ENCODE measurements around the gene APOC1.
"Not testable (repeated sequence)": the region's sequence is repeated elsewhere in the genome, so short reads cannot be mapped to it uniquely, and the experiment has no call there.

The APOC1 gene

GRCh38 chr19:44890366-44891015 is 23.9 kb upstream of the APOC1 start:
- peak; percentile 100 for DNase-seq

GRCh38 chr19:44891016-44891882 is 23.2 kb upstream of the APOC1 start, which contains the start of gene TOMM40:
Gene TOMM40 (plus strand): TSS chr19:44891254. CDS start chr19:44891416, 162 bp downstream.
- peak in 1 of 2 experiments; percentile 100 for DNase-seq

GRCh38 chr19:44892932-44893331 is 21.5 kb upstream of the APOC1 start:
- no peak for DNase-seq

GRCh38 chr19:44893332-44894051 is 20.9 kb upstream of the APOC1 start:
- DNase-seq, result no peak

- DNase-seq, result no peak
These were observed 20.4 kb upstream of the APOC1 start for GRCh38 chr19:44894052-44894400.

- no peak for DNase-seq
These were observed 19.5 kb upstream of the APOC1 start for GRCh38 chr19:44894946-44895345.

- DNase-seq, result no peak
These were observed 16.6 kb upstream of the APOC1 start for GRCh38 chr19:44897835-44898234.

GRCh38 chr19:44900328-44901244 is 13.8 kb upstream of the APOC1 start:
- DNase-seq, result no peak

- no peak for DNase-seq
These were observed 11.2 kb upstream of the APOC1 start for GRCh38 chr19:44903216-44903601.

- peak; percentile 54 to 76 for DNase-seq
These were observed 10.6 kb upstream of the APOC1 start for GRCh38 chr19:44903602-44904425.

GRCh38 chr19:44904426-44904994 is 9.9 kb upstream of the APOC1 start:
- no peak for DNase-seq

- no peak for DNase-seq
These were observed 8.8 kb upstream of the APOC1 start, which contains the start of gene APOE for GRCh38 chr19:44905437-44906160. Gene APOE (plus strand): TSS chr19:44905796. CDS start chr19:44906625, 829 bp downstream.

GRCh38 chr19:44907613-44908012 is 6.8 kb upstream of the APOC1 start:
- no peak for DNase-seq

- DNase-seq, result no peak
These were observed 6.2 kb upstream of the APOC1 start for GRCh38 chr19:44908074-44908835.

GRCh38 chr19:44908836-44909261 is 5.6 kb upstream of the APOC1 start:
- DNase-seq, result no peak

- no peak for DNase-seq
These were observed 4.6 kb upstream of the APOC1 start for GRCh38 chr19:44909775-44910174.

- DNase-seq, result not testable (repeated sequence)
These were observed 2.5 kb upstream of the APOC1 start for GRCh38 chr19:44911896-44912295.

- DNase-seq, result no peak
These were observed 1.6 kb upstream of the APOC1 start for GRCh38 chr19:44912854-44913253.

Measured in NCI-H1930 (cell line).